ENCODE measurements around the gene FUS.
"Not testable (repeated sequence)": the region's sequence is repeated elsewhere in the genome, so short reads cannot be mapped to it uniquely, and the experiment has no call there.

FUS gene

GRCh38 chr16:31135535-31136286 is 44.2 kb upstream of the FUS start, which contains the start of gene PRSS8:
PRSS8 (minus strand) TSS chr16:31135727; CDS start chr16:31135498, 229 bp downstream.
- Histone ChIP-seq H3K27me3 (ENCODE audit: insufficient read depth, low read length) (peaks cover 8% of the 10 kb centered on the region; the same call in 1 of the 2 replicates), H3K4me1 (ENCODE audit: insufficient read depth, low read length, severe bottlenecking) (no peaks in the 10 kb centered on the region), H3K9me2 (ENCODE audit: low read depth, low read length) (no peaks in the 10 kb centered on the region), H3F3A (ENCODE audit: insufficient read depth, low read length) (no peaks in the 10 kb centered on the region), H3K79me2 (ENCODE audit: insufficient read depth, low read length) (no peaks in the 10 kb centered on the region), H3K36me3 (ENCODE audit: insufficient read depth, low read length) (0 out of 2 replicates have a peak, but pooled peaks cover 3% of the 10 kb centered on the region), H4K20me1 (ENCODE audit: insufficient read depth, low read length) (no peaks in the 10 kb centered on the region), H3K4me2 (ENCODE audit: low read length) (no peak within 1 kb of the TSS), H3K9me3 (ENCODE audit: low read length) (no peaks in the 10 kb centered on the region), H2AFZ (ENCODE audit: low read length) (no peak within 1 kb of the TSS), H3K4me3 (ENCODE audit: low read depth, low read length, poor library complexity, severe bottlenecking) (no peak within 1 kb of the TSS), H3K27ac (ENCODE audit: low read depth, low read length, poor library complexity, severe bottlenecking) (no peak within 1 kb of the TSS), H3K9ac (ENCODE audit: low read length) (no peak within 1 kb of the TSS)
- TF ChIP-seq, protein P1, sequence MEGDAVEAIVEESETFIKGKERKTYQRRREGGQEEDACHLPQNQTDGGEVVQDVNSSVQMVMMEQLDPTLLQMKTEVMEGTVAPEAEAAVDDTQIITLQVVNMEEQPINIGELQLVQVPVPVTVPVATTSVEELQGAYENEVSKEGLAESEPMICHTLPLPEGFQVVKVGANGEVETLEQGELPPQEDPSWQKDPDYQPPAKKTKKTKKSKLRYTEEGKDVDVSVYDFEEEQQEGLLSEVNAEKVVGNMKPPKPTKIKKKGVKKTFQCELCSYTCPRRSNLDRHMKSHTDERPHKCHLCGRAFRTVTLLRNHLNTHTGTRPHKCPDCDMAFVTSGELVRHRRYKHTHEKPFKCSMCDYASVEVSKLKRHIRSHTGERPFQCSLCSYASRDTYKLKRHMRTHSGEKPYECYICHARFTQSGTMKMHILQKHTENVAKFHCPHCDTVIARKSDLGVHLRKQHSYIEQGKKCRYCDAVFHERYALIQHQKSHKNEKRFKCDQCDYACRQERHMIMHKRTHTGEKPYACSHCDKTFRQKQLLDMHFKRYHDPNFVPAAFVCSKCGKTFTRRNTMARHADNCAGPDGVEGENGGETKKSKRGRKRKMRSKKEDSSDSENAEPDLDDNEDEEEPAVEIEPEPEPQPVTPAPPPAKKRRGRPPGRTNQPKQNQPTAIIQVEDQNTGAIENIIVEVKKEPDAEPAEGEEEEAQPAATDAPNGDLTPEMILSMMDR (IDR thresholded peaks at IDR 0.05; ENCODE audit: low read length): no peak
- no peak for TF ChIP-seq EZH2 (IDR thresholded peaks at IDR 0.05; ENCODE audit: borderline replicate concordance, low read length)

- no peak overlapping the region for H3K9ac ChIP-seq (ENCODE audit: low read length)
- H3F3A ChIP-seq (ENCODE audit: insufficient read depth, low read length): no peaks in the 10 kb centered on the region
- peaks cover 8% of the 10 kb centered on the region; the same call in 1 of the 2 replicates for H3K27me3 ChIP-seq (ENCODE audit: insufficient read depth, low read length)
- H3K4me3 ChIP-seq (ENCODE audit: low read depth, low read length, poor library complexity, severe bottlenecking): no peak overlapping the region
- H3K4me2 ChIP-seq (ENCODE audit: low read length): no peak overlapping the region
- no peaks in the 10 kb centered on the region for H3K9me2 ChIP-seq (ENCODE audit: low read depth, low read length)
- H2AFZ ChIP-seq (ENCODE audit: low read length): no peak overlapping the region
- no peaks in the 10 kb centered on the region for H3K9me3 ChIP-seq (ENCODE audit: low read length)
- no peaks in the 10 kb centered on the region for H3K79me2 ChIP-seq (ENCODE audit: insufficient read depth, low read length)
- no peaks in the 10 kb centered on the region for H3K36me3 ChIP-seq (ENCODE audit: insufficient read depth, low read length)
- TF ChIP-seq, protein P1 (IDR thresholded peaks at IDR 0.05; ENCODE audit: low read length): no peak
- TF ChIP-seq EZH2 (IDR thresholded peaks at IDR 0.05; ENCODE audit: borderline replicate concordance, low read length): no peak
- no peak overlapping the region for H3K27ac ChIP-seq (ENCODE audit: low read depth, low read length, poor library complexity, severe bottlenecking)
- H3K4me1 ChIP-seq (ENCODE audit: insufficient read depth, low read length, severe bottlenecking): no peaks in the 10 kb centered on the region
- no peaks in the 10 kb centered on the region for H4K20me1 ChIP-seq (ENCODE audit: insufficient read depth, low read length)
These were observed 43.7 kb upstream of the FUS start for GRCh38 chr16:31136287-31136662.

- H3K4me2 ChIP-seq (ENCODE audit: low read length); H3K9ac ChIP-seq (ENCODE audit: low read length); H2AFZ ChIP-seq (ENCODE audit: low read length); H3K27me3 ChIP-seq (ENCODE audit: insufficient read depth, low read length); H4K20me1 ChIP-seq (ENCODE audit: insufficient read depth, low read length); H3K4me1 ChIP-seq (ENCODE audit: insufficient read depth, low read length, severe bottlenecking); H3K4me3 ChIP-seq (ENCODE audit: low read depth, low read length, poor library complexity, severe bottlenecking); H3K9me2 ChIP-seq (ENCODE audit: low read depth, low read length); H3K79me2 ChIP-seq (ENCODE audit: insufficient read depth, low read length); H3F3A ChIP-seq (ENCODE audit: insufficient read depth, low read length); H3K9me3 ChIP-seq (ENCODE audit: low read length); H3K27ac ChIP-seq (ENCODE audit: low read depth, low read length, poor library complexity, severe bottlenecking); H3K36me3 ChIP-seq (ENCODE audit: insufficient read depth, low read length): not testable (repeated sequence)
These were observed 43.0 kb upstream of the FUS start for GRCh38 chr16:31136822-31137499.

Data from OCI-LY1 (cell line).